Subcutaneous adipose tissue (tissue), 4 donors: ENCODE measurements around the gene MYO7B. TPM values are rescaled to one million over a fixed set of nuclear protein-coding genes. Genes with fewer than 3 reads are reported as not detected.

Experiments used
- CTCF ChIP-seq: fragments of 450-650 bp; IDR thresholded peaks from one replicate; pipeline ENCODE4 v1.5.1; 2016; ENCODE audit warnings: low read depth, mild to moderate bottlenecking, control low read depth, antibody characterized with exemption, moderate library complexity
- total RNA-seq, 4 donors: library from RNA; depleted of rRNA; stranded (reverse); fragments of >200 nt; gene quantifications; one replicate each; pipeline ENCODE4 v1.1.0, GENCODE V29; 2016

Gene MYO7B
- total RNA-seq, 4 donors from 2014 or later: 0.49 to 0.57 (median 0.51) TPM; not detected in 1

GRCh38 chr2:127514076-127514475 is 21.4 kb upstream of the MYO7B start:
- no peak for TF ChIP-seq CTCF

- TF ChIP-seq CTCF: no peak
Measured at GRCh38 chr2:127514485-127514884, 21.0 kb upstream of the MYO7B start.

- TF ChIP-seq CTCF: no peak
Measured at GRCh38 chr2:127515383-127515915, 20.0 kb upstream of the MYO7B start.

GRCh38 chr2:127516041-127516762 is 19.3 kb upstream of the MYO7B start:
- TF ChIP-seq CTCF: no peak

GRCh38 chr2:127517465-127517864 is 18.0 kb upstream of the MYO7B start:
- TF ChIP-seq CTCF: no peak

- TF ChIP-seq CTCF: no peak
Measured at GRCh38 chr2:127520424-127520823, 15.1 kb upstream of the MYO7B start.

- TF ChIP-seq CTCF: no peak
Measured at GRCh38 chr2:127523269-127523939, 12.1 kb upstream of the MYO7B start.
